Activated T-cell treated with anti-CD3 and anti-CD28 coated beads, Interleukin-2, amount 50 U/mL, for 24 hours (primary cell): ENCODE results near the gene IP6K3.

ENCODE experiments used
- DNase-seq: peaks from one replicate; pipeline ENCODE4 v3.0.0-alpha.2; 2020
- H3K27ac Mint-ChIP-seq: 2 replicates; pipeline ENCODE4 v1.8.0; 2020; ENCODE audit warnings: mild to moderate bottlenecking, mixed read lengths
- H3K27me3 Mint-ChIP-seq: 2 replicates; pipeline ENCODE4 v1.8.0; 2020; ENCODE audit warnings: mixed read lengths
- H3K36me3 Mint-ChIP-seq: 2 replicates; pipeline ENCODE4 v1.8.0; 2020; ENCODE audit warnings: low read depth, mixed read lengths
- H3K4me1 Mint-ChIP-seq: 2 replicates; pipeline ENCODE4 v1.8.0; 2020; ENCODE audit warnings: low read depth, mixed read lengths
- H3K4me3 Mint-ChIP-seq: 2 replicates; pipeline ENCODE4 v1.8.0; 2020; ENCODE audit warnings: mild to moderate bottlenecking, moderate library complexity, mixed read lengths
- H3K9me3 Mint-ChIP-seq: 2 replicates; pipeline ENCODE4 v1.8.0; 2020; ENCODE audit warnings: mixed read lengths

The IP6K3 gene

GRCh38 chr6:33771146-33772081 is 24.7 kb upstream of the IP6K3 start:
- Mint-ChIP-seq H3K9me3 (no peaks in the 10 kb centered on the region), H3K27ac (peak overlapping the region; percentile 47), H3K4me3 (no peak overlapping the region), H3K36me3 (peaks cover 45% of the 10 kb centered on the region), H3K4me1 (peaks cover 11% of the 10 kb centered on the region), H3K27me3 (peaks cover 9% of the 10 kb centered on the region)
- DNase-seq, result peak; percentile 82

- H3K27ac Mint-ChIP-seq, result no peak overlapping the region
- H3K36me3 Mint-ChIP-seq, result peaks cover 39% of the 10 kb centered on the region
These were observed 24.1 kb upstream of the IP6K3 start for GRCh38 chr6:33770833-33771145.

GRCh38 chr6:33770124-33770832 is 23.6 kb upstream of the IP6K3 start:
- DNase-seq, result no peak
- Mint-ChIP-seq H3K4me1 (peaks cover 11% of the 10 kb centered on the region), H3K9me3 (no peaks in the 10 kb centered on the region), H3K27ac (no peak overlapping the region), H3K27me3 (peaks cover 10% of the 10 kb centered on the region), H3K36me3 (peaks cover 33% of the 10 kb centered on the region), H3K4me3 (no peak overlapping the region)

More at GRCh38 chr6:33770833-33771145, 24.1 kb upstream of the IP6K3 start:
- no peak for DNase-seq
- Mint-ChIP-seq H3K27me3 (peaks cover 10% of the 10 kb centered on the region), H3K9me3 (no peaks in the 10 kb centered on the region), H3K4me3 (no peak overlapping the region), H3K4me1 (peaks cover 11% of the 10 kb centered on the region)

GRCh38 chr6:33769248-33769821 is 22.6 kb upstream of the IP6K3 start:
- Mint-ChIP-seq H3K4me3 (no peak overlapping the region), H3K27ac (no peak overlapping the region), H3K4me1 (peaks cover 11% of the 10 kb centered on the region)

GRCh38 chr6:33768644-33769120 is 22.0 kb upstream of the IP6K3 start:
- DNase-seq, result peak; percentile 83
- peaks cover 10% of the 10 kb centered on the region for H3K27me3 Mint-ChIP-seq
- no peak overlapping the region for H3K4me3 Mint-ChIP-seq
- peaks cover 11% of the 10 kb centered on the region for H3K4me1 Mint-ChIP-seq
- no peaks in the 10 kb centered on the region for H3K9me3 Mint-ChIP-seq
- peak overlapping the region; percentile 51 for H3K27ac Mint-ChIP-seq
- H3K36me3 Mint-ChIP-seq, result peaks cover 19% of the 10 kb centered on the region

More at GRCh38 chr6:33769248-33769821, 22.6 kb upstream of the IP6K3 start:
- Mint-ChIP-seq H3K9me3 (no peaks in the 10 kb centered on the region), H3K36me3 (peaks cover 24% of the 10 kb centered on the region), H3K27me3 (peaks cover 10% of the 10 kb centered on the region)
- no peak for DNase-seq

- Mint-ChIP-seq H3K4me3 (no peak overlapping the region), H3K4me1 (peaks cover 10% of the 10 kb centered on the region), H3K36me3 (peaks cover 4% of the 10 kb centered on the region), H3K27me3 (peaks cover 10% of the 10 kb centered on the region), H3K9me3 (no peaks in the 10 kb centered on the region), H3K27ac (no peak overlapping the region)
- DNase-seq, result no peak
These were observed 20.5 kb upstream of the IP6K3 start for GRCh38 chr6:33766921-33767907.

GRCh38 chr6:33765368-33765767 is 18.7 kb upstream of the IP6K3 start:
- Mint-ChIP-seq H3K27me3 (peaks cover 10% of the 10 kb centered on the region), H3K36me3 (no peaks in the 10 kb centered on the region), H3K4me3 (no peak overlapping the region), H3K9me3 (no peaks in the 10 kb centered on the region), H3K4me1 (peaks cover 2% of the 10 kb centered on the region), H3K27ac (no peak overlapping the region)
- no peak for DNase-seq

- no peak overlapping the region for H3K4me3 Mint-ChIP-seq
- H3K27ac Mint-ChIP-seq, result no peak overlapping the region
- peaks cover 2% of the 10 kb centered on the region for H3K4me1 Mint-ChIP-seq
- DNase-seq, result no peak
- no peaks in the 10 kb centered on the region for H3K36me3 Mint-ChIP-seq
- no peaks in the 10 kb centered on the region for H3K9me3 Mint-ChIP-seq
- H3K27me3 Mint-ChIP-seq, result peaks cover 7% of the 10 kb centered on the region
These were observed 17.3 kb upstream of the IP6K3 start for GRCh38 chr6:33764036-33764435.

GRCh38 chr6:33763483-33763882 is 16.8 kb upstream of the IP6K3 start:
- Mint-ChIP-seq H3K4me3 (no peak overlapping the region), H3K36me3 (no peaks in the 10 kb centered on the region), H3K27me3 (peaks cover 5% of the 10 kb centered on the region), H3K9me3 (no peaks in the 10 kb centered on the region), H3K4me1 (peaks cover under 1% of the 10 kb centered on the region), H3K27ac (no peak overlapping the region)
- DNase-seq, result no peak

- Mint-ChIP-seq H3K9me3 (no peaks in the 10 kb centered on the region), H3K27ac (no peak overlapping the region), H3K4me3 (no peak overlapping the region), H3K4me1 (no peaks in the 10 kb centered on the region), H3K36me3 (no peaks in the 10 kb centered on the region), H3K27me3 (peaks cover 3% of the 10 kb centered on the region)
- DNase-seq, result no peak
These were observed 16.0 kb upstream of the IP6K3 start for GRCh38 chr6:33762713-33763112.

- H3K4me3 Mint-ChIP-seq, result no peak overlapping the region
- H3K36me3 Mint-ChIP-seq, result no peaks in the 10 kb centered on the region
- H3K27me3 Mint-ChIP-seq, result peaks cover 3% of the 10 kb centered on the region
- no peaks in the 10 kb centered on the region for H3K9me3 Mint-ChIP-seq
- H3K4me1 Mint-ChIP-seq, result no peaks in the 10 kb centered on the region
- H3K27ac Mint-ChIP-seq, result no peak overlapping the region
- peak; percentile 57 for DNase-seq
These were observed 15.4 kb upstream of the IP6K3 start for GRCh38 chr6:33761922-33762629.

GRCh38 chr6:33761581-33761921 is 14.8 kb upstream of the IP6K3 start:
- no peaks in the 10 kb centered on the region for H3K36me3 Mint-ChIP-seq
- H3K4me3 Mint-ChIP-seq, result no peak overlapping the region
- DNase-seq, result no peak
- H3K27me3 Mint-ChIP-seq, result peaks cover 3% of the 10 kb centered on the region
- no peaks in the 10 kb centered on the region for H3K4me1 Mint-ChIP-seq
- no peak overlapping the region for H3K27ac Mint-ChIP-seq
- H3K9me3 Mint-ChIP-seq, result no peaks in the 10 kb centered on the region

GRCh38 chr6:33759887-33760629 is 13.4 kb upstream of the IP6K3 start:
- no peak for DNase-seq
- H3K36me3 Mint-ChIP-seq, result no peaks in the 10 kb centered on the region
- no peak overlapping the region for H3K4me3 Mint-ChIP-seq
- no peak overlapping the region for H3K27ac Mint-ChIP-seq
- H3K4me1 Mint-ChIP-seq, result no peaks in the 10 kb centered on the region
- no peaks in the 10 kb centered on the region for H3K27me3 Mint-ChIP-seq
- H3K9me3 Mint-ChIP-seq, result no peaks in the 10 kb centered on the region
